Measurements from ENCODE around the gene FLII.
"Not testable (repeated sequence)": the region's sequence is repeated elsewhere in the genome, so short reads cannot be mapped to it uniquely, and the experiment has no call there.

Gene FLII

GRCh38 chr17:18217412-18218015, 41.0 kb downstream of the FLII start:
- peak; percentile 64 to 88 for ATAC-seq

- ATAC-seq = not testable (repeated sequence)
These were observed 41.6 kb downstream of the FLII start for GRCh38 chr17:18216906-18217305.

- ATAC-seq = no peak
These were observed 44.8 kb downstream of the FLII start for GRCh38 chr17:18213666-18214270.

- ATAC-seq = no peak
These were observed 50.4 kb downstream of the FLII start for GRCh38 chr17:18208092-18208491.

GRCh38 chr17:18206962-18207361, 51.6 kb downstream of the FLII start:
- ATAC-seq = no peak

GRCh38 chr17:18205861-18206260, 52.7 kb downstream of the FLII start:
- no peak for ATAC-seq

- ATAC-seq = no peak
These were observed 55.2 kb downstream of the FLII start for GRCh38 chr17:18203308-18203707.

GRCh38 chr17:18201108-18201507, 57.4 kb downstream of the FLII start:
- no peak for ATAC-seq

- no peak for ATAC-seq
These were observed 60.0 kb downstream of the FLII start for GRCh38 chr17:18198530-18198929.

GRCh38 chr17:18197535-18198194, 60.9 kb downstream of the FLII start:
- ATAC-seq = no peak

- no peak for ATAC-seq
These were observed 63.3 kb downstream of the FLII start for GRCh38 chr17:18195246-18195645.
